ENCODE data around the gene VKORC1.
"Not testable (repeated sequence)": the region's sequence is repeated elsewhere in the genome, so short reads cannot be mapped to it uniquely, and the experiment has no call there.

The VKORC1 gene

GRCh38 chr16:31106509-31107464 is 12.2 kb upstream of the VKORC1 start:
- H3K4me1 ChIP-seq (ENCODE audit: control insufficient read depth, insufficient read depth, low read depth, low read length): peaks cover 25% of the 10 kb centered on the region
- H3K9ac ChIP-seq (ENCODE audit: low read length): no peak overlapping the region
- H3K9me3 ChIP-seq (ENCODE audit: control insufficient read depth, low read length): no peaks in the 10 kb centered on the region
- H2AK5ac ChIP-seq (ENCODE audit: low read length, severe bottlenecking): no peak overlapping the region
- H2BK12ac ChIP-seq (ENCODE audit: low read length in 2 of 2): no peak overlapping the region
- H2BK15ac ChIP-seq (ENCODE audit: low read depth, poor library complexity, severe bottlenecking): no peak overlapping the region
- no peak overlapping the region for H3K23ac ChIP-seq (ENCODE audit: low read length in 2 of 2)
- no peak overlapping the region for H2BK5ac ChIP-seq (ENCODE audit: low read depth, low read length, poor library complexity, severe bottlenecking)
- H2BK120ac ChIP-seq (ENCODE audit: low read depth, low read length): no peak overlapping the region
- no peak for DNase-seq
- peaks cover 25 to 28% of the 10 kb centered on the region in 2 experiments for H3K36me3 ChIP-seq (ENCODE audit: control insufficient read depth in 1 of 2, insufficient read depth in 2 of 2, low read depth in 1 of 2, low read length in 2 of 2)
- no peak overlapping the region for H2AFZ ChIP-seq (ENCODE audit: low read depth, low read length)
- no peak overlapping the region for H3K4me3 ChIP-seq (ENCODE audit: insufficient read depth in 1 of 2, low read depth in 1 of 2, low read length in 2 of 2)
- H3K4me2 ChIP-seq (ENCODE audit: low read length, poor library complexity, severe bottlenecking): no peak overlapping the region
- H3K4ac ChIP-seq (ENCODE audit: low read depth in 1 of 2, low read length in 2 of 2): no peak overlapping the region
- H3K27me3 ChIP-seq (ENCODE audit: control insufficient read depth in 1 of 2, insufficient read depth in 1 of 2, low read length in 2 of 2): no peaks in the 10 kb centered on the region
- no peak overlapping the region for H3K18ac ChIP-seq (ENCODE audit: low read depth in 1 of 2, low read length in 2 of 2)
- H4K91ac ChIP-seq (ENCODE audit: low read length): no peak overlapping the region
- no peak overlapping the region for H3K27ac ChIP-seq (ENCODE audit: low read length, poor library complexity, severe bottlenecking)
- 96% methylated on average over 24 of the region's 28 CpGs for WGBS
- peaks cover 29% of the 10 kb centered on the region for H3K79me1 ChIP-seq (replicated peaks; ENCODE audit: low read length, poor library complexity, severe bottlenecking)
- H3K14ac ChIP-seq (ENCODE audit: low read length in 2 of 2): no peak overlapping the region
- H4K8ac ChIP-seq (ENCODE audit: low read length): no peak overlapping the region

- DNase-seq: peak; percentile 63
- Histone ChIP-seq H2AFZ (ENCODE audit: low read depth, low read length) (peak overlapping the region; percentile 85), H2BK120ac (ENCODE audit: low read depth, low read length) (no peak overlapping the region), H2AK5ac (ENCODE audit: low read length, severe bottlenecking) (no peak overlapping the region), H4K8ac (ENCODE audit: low read length) (peak overlapping the region; percentile 92), H3K18ac (ENCODE audit: low read depth in 1 of 2, low read length in 2 of 2) (peak overlapping the region; percentile 64 to 73), H3K4me1 (ENCODE audit: control insufficient read depth, insufficient read depth, low read depth, low read length) (peaks cover 25% of the 10 kb centered on the region), H2BK15ac (ENCODE audit: low read depth, poor library complexity, severe bottlenecking) (no peak overlapping the region), H3K4me3 (ENCODE audit: insufficient read depth in 1 of 2, low read depth in 1 of 2, low read length in 2 of 2) (no peak overlapping the region), H3K23ac (ENCODE audit: low read length in 2 of 2) (no peak overlapping the region), H2BK12ac (ENCODE audit: low read length in 2 of 2) (peak overlapping the region in 1 of 2 experiments; percentile 21), H3K4me2 (ENCODE audit: low read length, poor library complexity, severe bottlenecking) (peak overlapping the region; percentile 37), H2BK5ac (ENCODE audit: low read depth, low read length, poor library complexity, severe bottlenecking) (no peak overlapping the region), H3K9ac (ENCODE audit: low read length) (peak overlapping the region; percentile 62), H3K4ac (ENCODE audit: low read depth in 1 of 2, low read length in 2 of 2) (peak overlapping the region in 1 of 2 experiments; percentile 73), H4K91ac (ENCODE audit: low read length) (peak overlapping the region; percentile 70), H3K79me1 (replicated peaks; ENCODE audit: low read length, poor library complexity, severe bottlenecking) (peaks cover 23% of the 10 kb centered on the region), H3K27me3 (ENCODE audit: control insufficient read depth in 1 of 2, insufficient read depth in 1 of 2, low read length in 2 of 2) (no peaks in the 10 kb centered on the region), H3K36me3 (ENCODE audit: control insufficient read depth in 1 of 2, insufficient read depth in 2 of 2, low read depth in 1 of 2, low read length in 2 of 2) (peaks cover 15 to 18% of the 10 kb centered on the region in 2 experiments), H3K27ac (ENCODE audit: low read length, poor library complexity, severe bottlenecking) (no peak overlapping the region), H3K14ac (ENCODE audit: low read length in 2 of 2) (no peak overlapping the region), H3K9me3 (ENCODE audit: control insufficient read depth, low read length) (no peaks in the 10 kb centered on the region)
- 29% methylated on average over 30 of the region's 33 CpGs for WGBS
These were observed 11.1 kb upstream of the VKORC1 start for GRCh38 chr16:31105677-31106213.

- not testable (repeated sequence) for H3K4me3 ChIP-seq (ENCODE audit: insufficient read depth in 1 of 2, low read depth in 1 of 2, low read length in 2 of 2); H3K18ac ChIP-seq (ENCODE audit: low read depth in 1 of 2, low read length in 2 of 2); H4K8ac ChIP-seq (ENCODE audit: low read length); H3K9ac ChIP-seq (ENCODE audit: low read length); H4K91ac ChIP-seq (ENCODE audit: low read length); H3K36me3 ChIP-seq (ENCODE audit: control insufficient read depth in 1 of 2, insufficient read depth in 2 of 2, low read depth in 1 of 2, low read length in 2 of 2); H2AFZ ChIP-seq (ENCODE audit: low read depth, low read length); H2BK120ac ChIP-seq (ENCODE audit: low read depth, low read length); H3K27ac ChIP-seq (ENCODE audit: low read length, poor library complexity, severe bottlenecking); DNase-seq; H3K79me1 ChIP-seq (replicated peaks; ENCODE audit: low read length, poor library complexity, severe bottlenecking); H3K4me2 ChIP-seq (ENCODE audit: low read length, poor library complexity, severe bottlenecking); H3K9me3 ChIP-seq (ENCODE audit: control insufficient read depth, low read length); H2BK15ac ChIP-seq (ENCODE audit: low read depth, poor library complexity, severe bottlenecking); H2AK5ac ChIP-seq (ENCODE audit: low read length, severe bottlenecking); H3K27me3 ChIP-seq (ENCODE audit: control insufficient read depth in 1 of 2, insufficient read depth in 1 of 2, low read length in 2 of 2); H3K4me1 ChIP-seq (ENCODE audit: control insufficient read depth, insufficient read depth, low read depth, low read length); H2BK5ac ChIP-seq (ENCODE audit: low read depth, low read length, poor library complexity, severe bottlenecking)
- Histone ChIP-seq H3K23ac (ENCODE audit: low read length in 2 of 2) (peak overlapping the region in 1 of 2 experiments; percentile 9), H3K4ac (ENCODE audit: low read depth in 1 of 2, low read length in 2 of 2) (peak overlapping the region in 1 of 2 experiments; percentile 49), H2BK12ac (ENCODE audit: low read length in 2 of 2) (peak overlapping the region in 1 of 2 experiments; percentile 21), H3K14ac (ENCODE audit: low read length in 2 of 2) (peak overlapping the region in 1 of 2 experiments; percentile 55)
- WGBS: 90% methylated on average over 10 of the region's 13 CpGs
These were observed 6.5 kb upstream of the VKORC1 start for GRCh38 chr16:31100876-31101641.
